GM18909 (cell line): ENCODE results near the gene YBEY.
A peak's percentile ranks its signal among the peaks of the same experiment; 100 is the strongest.

Experiments used
- ATAC-seq: cut with Tn5 transposase; IDR thresholded peaks from one replicate; pipeline ENCODE4 v1.9.1; 2021; ENCODE audit warnings: mild to moderate bottlenecking; ENCODE audit not compliant: unreplicated experiment, poor library complexity

The YBEY gene

DNA sequence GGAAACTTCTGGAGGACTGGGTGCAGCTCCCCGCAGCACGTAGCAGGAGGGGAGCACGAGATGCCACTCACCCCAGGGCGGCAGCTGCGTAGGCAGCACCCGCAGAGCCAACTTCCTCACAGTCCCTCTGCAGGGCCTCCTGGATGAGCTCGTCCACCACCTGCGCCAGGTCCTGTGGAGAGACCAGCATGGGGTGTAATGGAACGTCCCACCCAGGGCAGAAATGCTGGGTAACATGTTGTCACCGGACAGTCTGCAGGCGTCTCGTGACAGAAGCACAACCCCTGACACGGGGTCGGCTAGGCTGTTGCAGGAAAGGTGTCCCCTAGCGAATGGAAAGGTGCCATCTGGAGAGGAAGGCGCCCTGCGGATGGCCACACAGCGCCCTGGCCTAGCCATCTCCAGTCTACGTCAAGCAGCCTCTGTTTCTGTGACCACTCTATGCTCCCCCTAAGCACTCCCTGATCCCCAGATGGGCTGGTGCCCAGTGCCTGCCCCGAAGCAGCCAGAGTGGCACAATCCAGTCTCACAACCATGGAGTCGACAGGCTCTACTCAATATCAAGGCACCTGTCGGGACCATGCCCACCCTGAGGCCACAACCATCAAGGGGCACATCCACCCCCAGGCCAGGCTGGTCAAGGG lies 22.0 kb upstream of the YBEY start:
- no peak for ATAC-seq

DNA sequence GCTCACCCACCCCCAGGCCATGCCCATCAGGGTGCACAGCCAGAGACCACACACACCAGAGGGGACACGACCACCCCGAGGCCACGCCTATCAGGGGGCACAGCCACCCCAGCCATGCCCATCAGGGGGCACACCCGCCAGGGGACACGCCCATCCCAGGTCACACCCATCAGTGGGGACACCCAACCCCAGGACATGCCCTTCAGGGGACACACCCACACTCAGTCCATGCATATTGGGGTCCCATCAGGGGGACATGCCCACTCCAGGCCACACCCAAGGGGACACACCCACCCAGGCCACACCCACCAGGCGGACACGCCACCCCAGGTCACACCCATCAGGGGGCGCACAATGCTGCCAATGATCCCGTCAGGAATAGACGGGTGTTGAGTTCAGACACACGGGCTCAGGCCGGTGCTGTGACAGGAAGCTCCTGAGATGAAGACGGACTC lies 21.4 kb upstream of the YBEY start:
- no peak for ATAC-seq

DNA sequence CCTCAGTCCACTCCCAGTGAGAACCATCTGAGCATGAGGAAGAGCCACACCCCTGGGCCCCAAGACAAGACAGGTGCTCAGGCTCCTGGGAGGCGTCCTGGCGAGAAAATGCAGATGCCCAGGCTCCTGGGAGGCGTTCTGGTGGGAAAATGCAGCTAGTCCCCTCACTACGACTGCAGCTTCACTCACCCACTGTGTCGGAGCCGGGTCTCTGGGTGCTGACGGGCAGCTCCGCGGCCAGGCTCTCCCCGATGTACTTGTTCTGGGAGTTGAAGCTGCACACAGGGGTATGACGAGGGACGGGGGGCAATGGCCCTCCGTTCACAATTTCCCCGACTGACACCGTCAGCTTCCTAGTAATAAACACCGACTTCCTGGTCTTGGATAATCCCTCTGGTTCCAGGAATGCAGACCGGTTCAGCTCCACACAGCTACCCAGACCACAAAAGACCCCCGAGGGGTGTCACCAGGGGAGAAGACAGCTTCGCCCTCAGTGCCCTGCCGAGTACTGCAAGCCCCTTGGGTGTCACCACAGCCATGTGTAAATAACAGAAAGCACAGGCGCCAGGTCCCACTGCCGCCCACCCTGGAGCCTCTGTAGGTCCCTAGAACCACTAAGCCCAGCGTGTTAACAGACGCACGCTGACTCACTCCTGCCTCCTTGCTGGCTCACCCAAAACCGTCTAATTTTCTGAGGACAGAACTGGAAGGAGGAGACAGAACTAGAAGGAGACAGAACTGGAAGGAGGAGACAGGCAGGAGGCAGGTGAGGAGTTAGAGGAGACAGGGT lies 20.2 kb upstream of the YBEY start:
- no peak for ATAC-seq

DNA sequence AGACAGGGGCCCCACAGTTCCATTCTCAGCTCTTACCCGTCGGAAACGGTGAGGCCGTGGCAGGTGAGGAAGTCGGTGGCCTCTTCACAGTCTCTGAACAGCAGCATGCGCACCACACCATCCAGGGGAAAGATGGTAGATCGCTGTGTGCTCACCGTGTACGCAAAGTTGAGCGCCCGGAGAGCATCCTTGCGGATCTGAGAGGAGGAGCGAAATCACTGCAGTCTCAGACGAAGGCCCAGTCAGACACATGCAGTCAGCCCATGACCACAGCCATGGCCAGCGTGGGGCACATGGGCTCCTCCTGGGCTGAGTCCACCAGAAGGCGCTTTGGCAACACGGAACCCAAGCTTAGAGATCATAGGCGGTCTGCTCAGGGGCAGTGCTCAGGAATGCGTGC lies 19.2 kb upstream of the YBEY start:
- ATAC-seq: no peak

DNA sequence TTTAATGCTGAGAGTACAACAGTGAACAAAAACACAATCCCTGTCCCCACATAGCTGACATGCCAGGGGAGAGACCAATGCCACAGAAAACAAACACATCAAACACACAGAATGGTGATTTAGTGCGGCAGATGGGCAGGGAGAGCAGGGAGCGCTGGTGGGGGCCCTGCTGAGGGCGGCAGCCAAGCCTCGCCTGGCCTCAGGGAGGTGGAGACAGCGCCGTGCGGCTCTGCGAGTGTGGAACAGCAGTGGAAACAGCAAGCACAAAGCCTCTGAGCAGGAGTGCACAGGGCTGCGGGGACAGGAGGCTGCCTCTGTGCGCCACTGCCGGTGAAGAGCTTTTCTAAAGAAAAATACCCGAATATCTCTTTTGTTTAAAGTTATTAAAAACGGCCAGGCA lies 17.8 kb upstream of the YBEY start:
- ATAC-seq: no peak

DNA sequence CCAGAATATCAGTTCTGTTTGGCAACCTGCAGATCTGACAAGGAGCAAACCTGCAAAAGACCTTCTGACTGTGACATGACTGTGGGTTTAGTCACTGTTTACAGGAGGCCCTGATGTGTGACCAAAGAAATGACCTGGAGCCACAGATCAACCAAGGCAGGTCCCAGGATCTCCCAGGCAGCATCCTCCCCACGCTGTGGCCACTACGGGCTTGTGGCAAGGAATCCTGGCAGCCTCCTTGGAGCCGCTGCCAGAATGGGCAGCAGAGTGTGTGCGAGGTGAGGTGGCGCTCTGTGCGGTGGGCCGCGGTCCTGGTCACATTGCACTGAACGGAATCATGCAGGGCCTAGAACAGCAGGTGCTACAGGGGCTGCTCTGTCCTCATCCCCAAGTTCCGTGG lies 16.7 kb upstream of the YBEY start:
- no peak for ATAC-seq

DNA sequence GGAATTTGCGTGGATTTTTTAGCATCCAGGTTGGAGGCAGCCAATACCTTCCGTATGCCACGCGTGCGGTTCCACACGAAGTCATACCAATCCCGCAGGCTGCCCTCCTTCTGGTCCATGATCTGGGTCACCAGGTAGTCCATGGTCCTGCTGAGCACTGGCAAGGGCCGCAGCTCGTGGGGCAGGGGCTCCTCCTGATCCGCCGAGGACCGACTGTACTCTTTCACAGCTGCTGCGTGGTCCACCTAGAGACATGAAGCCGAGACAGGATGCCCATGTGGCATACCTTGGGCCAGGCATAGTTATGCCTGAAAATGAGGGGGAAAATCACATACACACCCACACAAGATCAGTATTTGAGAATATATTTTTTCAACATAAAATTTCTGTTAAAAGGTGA lies 12.8 kb upstream of the YBEY start:
- ATAC-seq: no peak

DNA sequence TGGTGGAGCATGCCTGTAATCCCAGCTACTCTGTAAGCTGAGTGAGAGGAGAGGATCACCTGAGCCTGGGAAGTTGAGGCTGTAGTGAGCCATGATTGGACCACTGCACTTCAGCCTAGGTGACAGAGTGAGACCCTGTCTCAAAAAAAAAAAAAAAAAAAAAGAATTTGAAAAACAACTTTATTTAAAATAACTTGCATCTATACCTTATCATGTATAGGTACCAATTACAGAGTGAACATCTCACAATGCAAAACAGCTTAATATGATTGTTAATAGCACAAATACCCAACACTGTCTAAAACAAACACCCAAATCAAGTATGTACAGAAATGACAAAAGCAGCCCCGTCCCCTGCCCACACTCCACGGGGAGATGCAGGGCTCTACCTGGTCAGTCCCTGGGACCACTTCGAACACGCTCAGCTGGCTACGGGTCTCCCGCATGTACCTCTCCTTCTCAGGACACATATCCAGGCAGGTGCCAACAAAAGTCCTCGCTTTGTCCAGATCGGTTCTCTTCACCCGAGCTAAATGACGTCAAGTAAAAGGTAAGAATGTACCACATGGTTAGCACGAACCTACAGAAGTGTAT lies 11.2 kb upstream of the YBEY start:
- no peak for ATAC-seq

DNA sequence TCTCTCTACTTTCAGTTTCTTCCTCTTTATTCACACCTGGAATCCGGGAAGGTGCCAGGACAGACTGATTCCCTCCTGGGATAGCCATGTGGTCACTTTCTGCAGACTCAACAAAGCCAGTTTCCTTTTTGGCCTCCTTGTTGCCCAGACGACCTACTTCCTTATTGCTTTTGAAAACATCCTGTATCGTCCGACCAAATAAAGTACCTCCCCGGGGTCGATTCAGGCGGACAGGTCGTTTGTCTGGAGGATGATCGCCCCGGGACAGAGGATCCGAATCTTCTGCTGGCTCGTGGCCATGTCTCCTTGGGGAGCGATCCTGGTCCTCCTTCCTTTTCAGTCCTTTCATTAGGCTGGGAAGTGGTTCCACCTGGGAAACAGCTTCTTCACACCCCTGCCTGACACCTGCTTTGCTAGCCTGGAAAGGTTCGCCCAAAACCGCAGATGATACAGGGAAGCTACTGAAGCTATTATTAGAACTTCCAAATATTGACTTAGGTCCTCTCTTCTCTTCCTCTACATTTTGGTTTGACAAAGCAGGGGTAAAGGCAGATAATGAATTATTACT lies 2.0 kb upstream of the YBEY start:
- ATAC-seq: no peak

DNA sequence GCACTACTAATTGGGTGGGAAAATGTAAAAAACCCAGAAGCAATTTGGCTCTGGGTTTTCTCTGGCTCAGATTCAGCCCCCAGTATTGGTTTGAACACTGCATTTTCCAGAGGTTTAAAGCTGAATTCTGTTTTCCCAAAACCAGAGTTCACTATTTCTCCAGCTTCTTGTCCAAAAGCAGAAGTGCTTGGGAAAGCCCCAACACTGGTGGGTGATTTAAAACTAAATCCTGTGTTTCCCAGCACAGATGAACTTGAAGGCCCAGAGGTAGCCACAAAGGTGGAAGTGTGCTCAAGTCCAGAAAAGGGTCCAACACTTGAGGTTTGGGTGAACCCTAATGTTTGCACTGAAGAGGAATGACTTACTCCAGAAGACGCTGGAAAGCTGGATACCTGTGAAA lies 1.4 kb upstream of the YBEY start:
- no peak for ATAC-seq

DNA sequence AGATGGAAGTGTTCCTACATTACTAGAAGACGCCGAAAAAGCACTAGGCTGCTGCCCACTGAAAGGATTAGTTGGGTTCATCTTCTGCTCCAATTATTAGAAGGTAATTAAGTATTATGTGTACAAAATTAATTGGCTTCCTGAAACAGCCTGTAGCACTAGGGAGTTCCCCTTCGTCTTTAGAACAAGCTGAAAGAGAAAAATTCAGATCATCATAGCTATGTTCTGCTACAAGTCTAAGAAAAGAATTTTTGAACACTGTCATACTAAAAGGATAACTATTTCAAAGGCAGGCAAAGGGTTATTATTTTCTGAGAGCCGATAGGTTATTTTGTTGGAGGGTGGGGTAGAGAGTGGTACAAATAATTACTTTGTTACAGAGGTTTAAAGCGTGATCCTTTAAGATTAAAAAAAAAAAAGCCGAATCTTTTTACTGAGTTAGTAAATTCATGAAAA lies 908 bp upstream of the YBEY start, which contains the start of gene MCM3AP:
Gene MCM3AP, minus strand, starts transcription at position 406 of the 456 bp plus-strand sequence. Its CDS starts 325 bp downstream, at position 81.
- no peak for ATAC-seq

DNA sequence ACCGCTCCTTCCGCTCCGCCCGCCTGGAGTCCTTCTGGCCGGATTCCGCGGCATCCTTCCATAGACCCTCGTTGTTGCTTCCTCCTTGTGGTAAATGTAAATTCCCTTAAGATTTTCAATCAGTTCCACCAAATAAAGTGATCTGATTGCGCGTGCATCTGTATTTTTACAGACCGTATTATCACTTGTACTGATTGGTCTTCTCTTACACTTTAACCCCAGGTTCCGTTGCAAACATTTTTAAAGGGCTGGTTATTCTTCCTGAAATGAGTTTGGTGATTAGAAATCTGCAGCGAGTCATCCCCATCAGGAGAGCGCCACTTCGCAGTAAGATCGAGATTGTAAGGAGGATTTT lies 483 bp downstream of the YBEY start:
- ATAC-seq: no peak

DNA sequence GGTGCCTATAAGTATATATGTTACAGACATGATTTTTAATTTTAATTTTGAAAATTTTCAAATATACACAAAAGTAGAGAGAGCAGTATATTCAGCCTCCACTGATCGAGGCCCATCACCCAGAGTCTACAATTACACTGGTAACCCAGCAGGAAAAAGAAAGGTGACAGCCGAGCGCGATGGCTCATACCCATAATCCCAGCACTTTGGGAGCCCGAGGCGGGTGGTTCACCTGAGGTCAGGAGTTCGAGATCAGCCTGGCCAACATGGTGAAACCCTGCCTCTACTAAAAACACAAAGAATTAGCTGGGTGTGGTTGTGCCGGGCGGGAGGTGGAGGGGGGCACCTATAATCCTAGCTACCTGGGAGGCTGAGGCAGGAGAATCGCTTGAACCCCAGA lies 1.4 kb downstream of the YBEY start:
- no peak for ATAC-seq

DNA sequence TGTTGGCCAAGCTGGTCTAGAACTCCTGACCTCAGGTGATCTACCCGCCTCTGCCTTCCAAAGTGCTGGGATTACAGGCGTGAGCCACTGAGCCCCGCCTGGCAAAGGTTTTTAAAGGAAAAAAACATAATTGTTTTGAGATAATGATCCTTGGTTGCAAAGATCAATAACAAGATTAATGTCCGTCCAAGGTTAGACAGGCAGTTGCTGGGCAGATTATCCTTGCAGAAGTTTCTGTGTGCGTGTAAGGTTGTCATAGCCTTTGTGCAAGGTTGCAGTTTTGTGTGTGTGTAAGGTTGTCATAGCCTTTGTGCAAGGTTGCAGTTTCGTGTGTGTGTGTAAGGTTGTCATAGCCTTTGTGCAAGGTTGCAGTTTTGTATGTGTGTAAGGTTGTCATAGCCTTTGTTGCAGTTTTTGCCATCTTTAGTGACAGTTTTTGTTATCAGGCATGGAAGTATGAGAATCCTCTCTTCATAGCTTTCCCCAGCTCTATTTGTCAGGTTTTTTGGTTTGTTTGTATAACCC lies 3.6 kb downstream of the YBEY start:
- ATAC-seq: no peak

DNA sequence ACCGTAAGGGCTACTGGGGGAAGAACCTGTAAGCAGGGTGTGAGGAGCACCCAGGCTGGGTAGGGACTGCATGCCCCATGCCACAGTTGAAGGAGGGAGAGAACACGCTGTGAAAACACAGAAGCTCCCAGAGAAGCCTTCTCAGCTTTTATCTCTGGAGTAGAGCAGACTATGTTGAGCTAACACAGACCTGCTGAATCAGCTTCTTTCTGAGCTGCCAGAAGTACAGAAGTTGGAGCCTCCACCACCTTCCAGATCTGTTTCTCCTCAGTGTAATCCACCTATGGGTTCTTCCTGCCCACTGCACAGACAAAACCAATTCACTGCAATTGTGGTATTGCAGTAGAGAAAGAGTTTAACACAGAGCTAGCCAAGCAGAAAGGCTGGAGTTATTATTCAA lies 5.4 kb downstream of the YBEY start:
- ATAC-seq: no peak

DNA sequence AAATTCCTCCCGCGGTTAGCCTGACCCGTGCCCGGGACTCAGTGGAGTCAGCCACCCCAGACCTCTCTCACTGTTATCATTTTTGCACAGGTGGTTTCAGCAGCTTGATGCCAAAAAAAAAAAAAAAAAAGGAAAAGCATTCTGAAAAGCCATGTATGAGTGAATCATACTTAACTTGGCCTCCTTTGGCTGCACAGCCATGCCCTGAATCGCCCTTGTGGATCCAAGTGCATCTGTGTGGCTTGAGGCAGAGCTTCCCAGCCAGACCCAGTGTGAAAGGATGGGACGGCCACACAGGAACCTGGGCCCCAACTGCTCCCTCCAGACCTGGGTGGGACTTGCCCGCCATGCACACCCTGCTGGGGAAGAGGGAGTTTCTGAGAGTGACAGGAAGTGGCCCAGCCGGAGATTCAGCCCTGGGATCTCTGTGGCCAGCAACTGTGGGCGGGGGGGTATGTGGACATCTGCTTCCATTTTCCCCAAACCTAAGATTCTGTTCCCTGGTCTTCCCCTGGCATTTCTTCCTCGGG lies 8.6 kb downstream of the YBEY start:
- no peak for ATAC-seq

DNA sequence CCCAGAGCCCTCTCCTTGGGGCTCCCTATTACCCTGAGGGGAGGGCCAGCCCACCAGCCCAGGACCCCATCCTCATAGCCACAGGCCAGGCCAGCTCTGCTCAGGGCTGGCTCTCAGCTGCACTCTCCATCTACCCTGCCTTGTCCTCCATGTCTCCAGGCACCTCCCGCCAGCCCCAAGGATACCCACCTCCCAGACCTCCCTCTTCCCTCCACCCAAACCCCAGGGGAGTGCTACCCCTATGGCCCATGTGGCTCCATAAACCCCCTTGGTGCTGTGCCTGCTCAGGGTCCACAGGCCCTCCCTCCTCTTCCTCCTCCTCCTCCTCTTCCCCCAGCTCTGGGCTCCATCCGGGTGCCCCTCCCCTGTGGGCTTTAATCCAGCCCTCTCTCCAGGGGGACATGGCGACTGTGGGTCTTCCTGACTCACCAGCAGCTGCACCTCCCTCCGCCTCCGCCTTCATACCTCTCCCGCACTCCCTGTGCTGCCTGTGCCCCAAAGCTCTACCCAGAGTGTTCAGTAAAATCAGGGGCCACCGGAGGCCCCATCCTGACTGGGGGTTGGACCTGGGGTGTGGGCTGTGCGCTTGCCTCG lies 9.1 kb downstream of the YBEY start:
- no peak for ATAC-seq

DNA sequence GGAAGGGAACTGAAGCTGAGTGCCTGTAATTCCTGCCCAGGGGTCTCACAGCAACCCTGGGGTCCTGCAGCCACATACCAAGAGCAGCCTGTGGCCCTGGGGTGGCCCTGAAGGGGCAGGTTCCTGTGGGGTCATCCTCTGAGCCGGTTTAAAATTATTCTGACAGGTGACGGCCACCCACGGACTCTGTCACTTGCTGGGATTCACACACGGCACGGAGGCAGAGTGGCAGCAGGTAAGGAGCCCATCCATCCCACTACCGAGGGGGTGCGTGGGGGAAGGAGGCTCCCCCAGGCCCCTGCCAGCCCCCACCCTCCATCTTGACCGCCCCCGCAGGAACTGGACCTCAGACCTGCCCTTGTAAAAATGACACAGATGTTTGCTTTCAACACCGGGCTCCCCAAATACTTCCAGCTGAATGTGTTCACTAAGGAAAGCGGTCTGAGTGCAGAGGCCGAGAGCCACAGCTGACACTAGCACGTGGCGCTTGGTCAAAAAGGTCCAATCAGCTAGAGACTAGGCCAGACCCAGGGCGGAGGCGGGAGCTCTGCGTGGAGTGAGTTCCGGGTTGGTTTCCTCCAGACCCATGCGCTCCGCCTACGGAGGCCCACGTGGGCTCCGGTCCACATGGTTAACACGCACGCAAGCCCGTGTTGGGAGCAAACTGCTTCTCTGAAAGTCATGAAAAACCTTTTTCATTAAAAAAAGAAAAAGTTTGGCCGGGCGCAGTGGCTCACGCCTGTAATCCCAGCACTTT lies 10.0 kb downstream of the YBEY start:
- peak; percentile 81 for ATAC-seq
